IMR-90 (cell line): ENCODE data around the gene PHB1.

Experiments used
- CHD1 ChIP-seq: IDR thresholded peaks from 2 replicates; pipeline ENCODE4 v1.6.1; 2012; ENCODE audit warnings: low read depth, low read length, improper control_type of control experiment
- CTCF ChIP-seq: conservative IDR thresholded peaks from 2 replicates; pipeline ENCODE4 v1.5.1; 2012; ENCODE audit warnings: mild to moderate bottlenecking, low read depth, low read length, improper control_type of control experiment
- FOS ChIP-seq: fragments of 150-350 bp; IDR thresholded peaks from 2 replicates; pipeline ENCODE4 v1.6.1; 2016; ENCODE audit warnings: low read depth, low read length
- MXI1 ChIP-seq: IDR thresholded peaks from 2 replicates; pipeline ENCODE4 v1.6.1; 2012; ENCODE audit warnings: low read depth, mild to moderate bottlenecking, low read length, moderate library complexity, borderline replicate concordance
- POLR2A ChIP-seq: IDR thresholded peaks from 2 replicates; pipeline ENCODE4 v1.6.1; 2012; ENCODE audit warnings: mild to moderate bottlenecking, low read depth, low read length
- SMC3 ChIP-seq: fragments of 150-350 bp; IDR thresholded peaks from 2 replicates; pipeline ENCODE4 v1.6.1; 2016; ENCODE audit warnings: low read depth, mild to moderate bottlenecking, antibody characterized with exemption, low read length, moderate library complexity
- USF2 ChIP-seq: fragments of 150-350 bp; IDR thresholded peaks from 2 replicates; pipeline ENCODE4 v1.6.1; 2017; ENCODE audit warnings: mild to moderate bottlenecking, antibody characterized with exemption, low read length, low read depth

GRCh38 chr17:49459401-49459984 is 44.8 kb upstream of the PHB1 start:
- TF ChIP-seq CTCF (no peak), USF2 (no peak), SMC3 (no peak), POLR2A (no peak), MXI1 (no peak), CHD1 (no peak), FOS (no peak)
